ENCODE results near the gene GBP2. TPM values are rescaled to one million over a fixed set of nuclear protein-coding genes. Genes with fewer than 3 reads are reported as not detected.
"Not testable (repeated sequence)": the region's sequence is repeated elsewhere in the genome, so short reads cannot be mapped to it uniquely, and the experiment has no call there.

Gene GBP2
- total RNA-seq, 2 experiments from 2014 or later: 237 to 270 TPM

GRCh38 chr1:89149229-89149628, 23.3 kb upstream of the GBP2 start:
- H3K27ac Mint-ChIP-seq: no peak overlapping the region
- ChIA-PET POLR2A (interaction anchor here (0.7 kb wide), 1 partner anchor 23 kb away, joined by 3 read pairs; the partner anchor contains the start of gene GBP2), CTCF (interaction anchor here (0.6 to 1.5 kb wide), 6 partner anchors 8 to 283 kb away, joined by 3 to 8 read pairs (median 4); no protein-coding TSS in a partner anchor)
- H3K36me3 Mint-ChIP-seq (ENCODE audit: low read depth): no peaks in the 10 kb centered on the region
- H3K27me3 Mint-ChIP-seq: peaks cover 4% of the 10 kb centered on the region
- no peak overlapping the region for H3K4me3 Mint-ChIP-seq
- no peak for DNase-seq
- H3K4me1 Mint-ChIP-seq: peaks cover 8% of the 10 kb centered on the region
- H3K9me3 Mint-ChIP-seq: peaks cover 2% of the 10 kb centered on the region

DNA sequence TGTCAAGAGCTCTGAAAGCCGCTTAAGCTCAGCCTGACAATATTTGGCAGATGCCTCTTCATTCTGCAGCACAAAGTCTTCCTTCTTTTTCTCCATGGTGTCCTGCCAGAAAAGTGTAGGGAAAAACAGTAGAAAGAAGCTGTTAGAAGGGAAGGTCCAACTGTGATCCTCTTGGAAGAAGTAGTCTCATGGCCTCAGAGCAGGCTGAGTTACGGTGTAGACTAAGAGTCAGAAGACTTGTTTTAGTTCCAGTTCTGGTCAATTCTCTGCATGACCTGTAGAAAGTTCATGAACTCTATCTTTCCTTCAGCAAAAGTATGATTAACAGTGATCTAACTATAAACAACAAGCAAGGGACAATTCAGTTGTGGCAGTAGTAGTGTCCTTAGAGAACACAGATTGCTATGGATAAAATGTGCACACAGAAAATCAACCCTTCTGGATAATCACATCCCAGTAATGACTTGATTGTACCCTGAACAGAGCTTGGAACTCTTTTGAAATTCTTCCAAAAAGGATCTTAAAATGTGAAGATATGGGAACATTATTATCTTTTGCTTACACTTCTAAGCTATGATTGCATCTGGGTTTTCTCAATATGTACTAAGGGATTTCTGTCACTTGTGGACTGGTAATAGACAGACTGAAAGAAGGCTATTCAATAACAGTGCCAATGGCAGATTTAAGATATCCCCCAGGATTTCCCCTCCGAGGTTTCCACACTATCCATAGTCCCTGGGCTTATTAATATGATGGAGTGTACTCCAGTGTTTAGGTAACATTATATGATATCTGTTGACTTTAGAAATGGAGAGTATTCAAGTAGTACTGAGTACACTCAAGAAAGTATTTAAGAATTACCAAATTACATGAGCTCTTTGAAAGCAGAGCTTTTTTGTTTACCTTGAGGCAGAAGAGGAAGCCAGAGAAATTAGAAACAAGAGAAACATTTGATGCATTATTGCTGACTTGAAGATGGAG, 22.1 kb upstream of the GBP2 start:
- DNase-seq: no peak
- Mint-ChIP-seq H3K36me3 (ENCODE audit: low read depth) (no peaks in the 10 kb centered on the region), H3K4me3 (no peak overlapping the region), H3K9me3 (peaks cover 2% of the 10 kb centered on the region), H3K27ac (no peak overlapping the region), H3K27me3 (peaks cover 4% of the 10 kb centered on the region), H3K4me1 (peaks cover 8% of the 10 kb centered on the region)
- ChIA-PET CTCF (interaction anchor here (0.6 to 1.5 kb wide), 7 partner anchors 10 to 142 kb away, joined by 3 to 8 read pairs (median 3); no protein-coding TSS in a partner anchor), POLR2A (interaction anchor here (0.6 kb wide), 1 partner anchor 21 kb away, joined by 3 read pairs; no protein-coding TSS in a partner anchor)

DNA sequence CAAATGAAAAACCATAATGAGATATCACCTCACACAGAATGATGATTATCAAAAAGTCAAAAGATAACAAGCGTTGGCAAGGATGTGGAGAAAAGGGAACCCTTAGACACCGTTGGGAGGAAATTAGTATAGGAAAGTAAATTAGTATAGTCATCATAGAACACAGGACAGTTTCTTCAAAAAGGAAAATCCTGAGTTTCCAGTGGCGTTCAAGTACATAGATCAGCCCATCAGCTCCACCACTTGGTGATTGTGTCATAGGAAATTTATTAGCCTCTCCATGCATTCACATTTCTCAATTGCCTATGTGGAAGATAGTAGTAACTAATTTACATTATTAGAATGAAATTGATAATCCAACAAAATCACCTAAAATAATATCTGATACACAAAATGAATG, 20.8 kb upstream of the GBP2 start:
- no peak for DNase-seq
- no peak overlapping the region for H3K4me3 Mint-ChIP-seq
- CTCF ChIA-PET: no interaction called here
- H3K36me3 Mint-ChIP-seq (ENCODE audit: low read depth): no peaks in the 10 kb centered on the region
- peaks cover 2% of the 10 kb centered on the region for H3K9me3 Mint-ChIP-seq
- H3K27ac Mint-ChIP-seq: no peak overlapping the region
- peaks cover 9% of the 10 kb centered on the region for H3K4me1 Mint-ChIP-seq
- H3K27me3 Mint-ChIP-seq: peaks cover 4% of the 10 kb centered on the region
- POLR2A ChIA-PET: no interaction called here

GRCh38 chr1:89143484-89143883, 17.6 kb upstream of the GBP2 start:
- H3K9me3 Mint-ChIP-seq: peaks cover 1% of the 10 kb centered on the region
- H3K36me3 Mint-ChIP-seq (ENCODE audit: low read depth): peaks cover 2% of the 10 kb centered on the region
- peaks cover 4% of the 10 kb centered on the region for H3K27me3 Mint-ChIP-seq
- H3K4me1 Mint-ChIP-seq: peaks cover 5% of the 10 kb centered on the region
- CTCF ChIA-PET: interaction anchor here (0.7 to 0.9 kb wide), 2 partner anchors 9 to 19 kb away, joined by 3 read pairs; no protein-coding TSS in a partner anchor
- no peak overlapping the region for H3K4me3 Mint-ChIP-seq
- H3K27ac Mint-ChIP-seq: no peak overlapping the region
- DNase-seq: no peak
- POLR2A ChIA-PET: no interaction called here

- H3K27me3 Mint-ChIP-seq: peaks cover 2% of the 10 kb centered on the region
- H3K4me3 Mint-ChIP-seq: no peak overlapping the region
- H3K9me3 Mint-ChIP-seq: peaks cover 12% of the 10 kb centered on the region
- no peak for DNase-seq
- H3K36me3 Mint-ChIP-seq (ENCODE audit: low read depth): peaks cover 3% of the 10 kb centered on the region
- ChIA-PET CTCF (interaction anchor here (2.2 kb wide), 1 partner anchor 17 kb away, joined by 5 read pairs; the partner anchor contains the start of gene GBP2), POLR2A (no interaction called here)
- peaks cover 5% of the 10 kb centered on the region for H3K4me1 Mint-ChIP-seq
- H3K27ac Mint-ChIP-seq: no peak overlapping the region
Observed at GRCh38 chr1:89142160-89142559, 16.2 kb upstream of the GBP2 start.

- Mint-ChIP-seq H3K4me1 (peaks cover 15% of the 10 kb centered on the region), H3K4me3 (no peak overlapping the region), H3K27ac (no peak overlapping the region), H3K27me3 (no peaks in the 10 kb centered on the region), H3K36me3 (ENCODE audit: low read depth) (peaks cover 35% of the 10 kb centered on the region), H3K9me3 (peaks cover 36% of the 10 kb centered on the region)
- DNase-seq: no peak
- POLR2A ChIA-PET: no interaction called here
- CTCF ChIA-PET: interaction anchor here (0.6 to 1.1 kb wide), 3 partner anchors 16 to 225 kb away, joined by 3 to 4 read pairs (median 3); no protein-coding TSS in a partner anchor
Observed at GRCh38 chr1:89133747-89134146, 7.8 kb upstream of the GBP2 start.

- H3K9me3 Mint-ChIP-seq: peaks cover 25% of the 10 kb centered on the region
- ChIA-PET POLR2A (no interaction called here), CTCF (interaction anchor here (1.2 kb wide), 1 partner anchor 83 kb away, joined by 3 read pairs; no protein-coding TSS in a partner anchor)
- DNase-seq: no peak
- no peak overlapping the region for H3K27ac Mint-ChIP-seq
- no peak overlapping the region for H3K4me3 Mint-ChIP-seq
- H3K27me3 Mint-ChIP-seq: no peaks in the 10 kb centered on the region
- H3K4me1 Mint-ChIP-seq: peaks cover 34% of the 10 kb centered on the region
- peaks cover 39% of the 10 kb centered on the region for H3K36me3 Mint-ChIP-seq (ENCODE audit: low read depth)
Observed at GRCh38 chr1:89130716-89131115, 4.8 kb upstream of the GBP2 start.

- no peaks in the 10 kb centered on the region for H3K27me3 Mint-ChIP-seq
- peaks cover 39% of the 10 kb centered on the region for H3K36me3 Mint-ChIP-seq (ENCODE audit: low read depth)
- POLR2A ChIA-PET: no interaction called here
- H3K4me1 Mint-ChIP-seq: peaks cover 34% of the 10 kb centered on the region
- no peak for DNase-seq
- peaks cover 18% of the 10 kb centered on the region for H3K9me3 Mint-ChIP-seq
- H3K27ac Mint-ChIP-seq: peak overlapping the region; percentile 91
- no peak overlapping the region for H3K4me3 Mint-ChIP-seq
- CTCF ChIA-PET: interaction anchor here (0.6 to 1.2 kb wide), 2 partner anchors 13 to 82 kb away, joined by 3 read pairs; no protein-coding TSS in a partner anchor
Observed at GRCh38 chr1:89129911-89130310, 4.0 kb upstream of the GBP2 start.

- CTCF ChIA-PET, H3K27me3 Mint-ChIP-seq, DNase-seq, H3K4me3 Mint-ChIP-seq: not testable (repeated sequence)
- H3K36me3 Mint-ChIP-seq (ENCODE audit: low read depth): peaks cover 51% of the 10 kb centered on the region
- H3K9me3 Mint-ChIP-seq: peaks cover 12% of the 10 kb centered on the region
- peak overlapping the region; percentile 99 for H3K27ac Mint-ChIP-seq
- H3K4me1 Mint-ChIP-seq: peaks cover 39% of the 10 kb centered on the region
- POLR2A ChIA-PET: interaction anchor here (1.0 to 1.8 kb wide), 2 partner anchors 72 to 182 kb away, joined by 3 to 4 read pairs; no protein-coding TSS in a partner anchor
Observed at GRCh38 chr1:89128003-89128458, 2.1 kb upstream of the GBP2 start.

DNA sequence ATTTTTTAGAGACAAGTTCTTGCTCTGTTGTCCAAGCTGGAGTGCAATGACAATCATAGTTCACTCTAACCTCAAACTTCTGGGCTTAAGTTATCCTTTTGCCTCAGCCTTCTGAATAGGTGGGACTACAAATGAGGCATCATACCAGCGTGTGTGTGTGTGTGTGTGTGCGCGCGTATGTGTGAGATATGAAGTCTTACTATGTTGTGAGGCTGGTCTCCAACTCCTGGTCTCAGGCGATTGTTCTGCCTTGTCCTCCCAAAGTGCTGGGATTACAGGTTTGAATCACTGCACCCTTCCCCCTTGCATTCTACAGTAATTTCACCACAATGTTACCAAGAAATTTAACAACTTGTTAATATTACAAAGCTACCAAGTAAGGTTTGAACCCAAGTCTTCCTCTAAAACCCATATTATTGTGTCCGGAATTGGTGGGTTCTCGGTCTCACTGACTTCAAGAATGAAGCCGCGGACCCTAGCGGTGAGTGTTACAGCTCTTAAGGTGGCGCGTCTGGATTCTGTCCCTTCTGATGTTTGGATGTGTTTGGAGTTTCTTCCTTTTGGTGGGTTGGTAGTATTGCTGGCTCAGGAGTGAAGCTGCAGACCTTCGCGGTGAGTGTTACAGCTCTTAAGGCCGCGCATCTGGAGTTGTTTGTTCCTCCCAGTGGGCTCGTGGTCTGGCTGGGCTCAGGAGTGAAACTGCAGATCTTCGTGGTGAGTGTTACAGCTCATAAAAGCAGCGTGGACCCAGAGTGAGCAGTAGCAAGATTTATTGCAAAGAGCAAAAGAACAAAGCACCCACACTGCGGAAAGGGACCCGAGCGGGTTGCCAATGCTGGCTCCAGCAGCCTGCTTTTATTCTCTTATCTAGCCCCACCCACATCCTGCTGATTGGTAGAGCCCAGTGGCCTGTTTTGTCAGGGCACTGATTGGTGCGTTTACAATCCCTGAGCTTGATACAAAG, 970 bp upstream of the GBP2 start:
- H3K4me1 Mint-ChIP-seq: peaks cover 49% of the 10 kb centered on the region
- peak; percentile 78 for DNase-seq

GRCh38 chr1:89125240-89125912, 538 bp downstream of the GBP2 start:
- ChIA-PET POLR2A (interaction anchor here (0.6 to 0.9 kb wide), 2 partner anchors 24 to 161 kb away, joined by 3 to 5 read pairs; no protein-coding TSS in a partner anchor), CTCF (interaction anchor here (0.9 to 2.3 kb wide), 3 partner anchors 16 to 186 kb away, joined by 3 to 5 read pairs (median 3); no protein-coding TSS in a partner anchor)
- DNase-seq: no peak
- H3K36me3 Mint-ChIP-seq (ENCODE audit: low read depth): peaks cover 69% of the 10 kb centered on the region
- H3K4me1 Mint-ChIP-seq: peaks cover 54% of the 10 kb centered on the region
- H3K9me3 Mint-ChIP-seq: peaks cover 17% of the 10 kb centered on the region
- H3K4me3 Mint-ChIP-seq: peak overlapping the region; percentile 100
- peak overlapping the region; percentile 99 for H3K27ac Mint-ChIP-seq
- H3K27me3 Mint-ChIP-seq: no peaks in the 10 kb centered on the region

More for the DNA sequence above, 970 bp upstream of the GBP2 start:
- ChIA-PET POLR2A (interaction anchor here (0.6 to 1.8 kb wide), 7 partner anchors 21 to 183 kb away, joined by 3 to 4 read pairs (median 3); partner anchors contain the start of genes GBP4 and GBP5), CTCF (interaction anchor here (0.5 to 2.3 kb wide), 6 partner anchors 10 to 309 kb away, joined by 3 to 5 read pairs (median 3); no protein-coding TSS in a partner anchor)
- Mint-ChIP-seq H3K36me3 (ENCODE audit: low read depth) (peaks cover 59% of the 10 kb centered on the region), H3K27ac (peak overlapping the region; percentile 99), H3K9me3 (peaks cover 18% of the 10 kb centered on the region), H3K4me3 (peak overlapping the region; percentile 100)
- not testable (repeated sequence) for H3K27me3 Mint-ChIP-seq

All from activated CD4-positive, alpha-beta T cell treated with anti-CD3 and anti-CD28 coated beads, Interleukin-2, amount 10 ng/mL, durations not matched to agents 7 days and 5 days (primary cell).